IMR-90 (cell line): ENCODE results near the gene OXNAD1. TPM values are rescaled to one million over a fixed set of nuclear protein-coding genes. Genes with fewer than 3 reads are reported as not detected.
A peak's percentile ranks its signal among the peaks of the same experiment; 100 is the strongest.

Experiments
- ATAC-seq: fragments of 200-7000 bp; cut with Tn5 transposase; 2 replicates; pipeline ENCODE4 v1.9.1; 2020; ENCODE audit warnings: low read depth, mild to moderate bottlenecking, moderate library complexity
- BruUV-seq: library from RNA; stranded (reverse); fragments of 400-500 nt; replicated peaks from 2 replicates; lab custom pipeline; 2021; lab: Mats Ljungman, UMichigan
- CTCF ChIA-PET: fragments of 300-600 bp; formaldehyde crosslinking; extraction: SDS; loops from one replicate; lab custom pipeline; 2021; ENCODE audit warnings: antibody characterized with exemption; lab: Yijun Ruan, JAX
- POLR2A ChIA-PET: fragments of 300-600 bp; sonication (Branson Sonifier 250); formaldehyde crosslinking; loops from one replicate; lab custom pipeline; 2022; ENCODE audit warnings: antibody characterized with exemption; ENCODE audit not compliant: unreplicated experiment; lab: Charles Lee
- DNase-seq: peaks from one replicate; pipeline ENCODE4 v3.0.0; 2013
- H2AFZ ChIP-seq: replicated peaks from 2 replicates; pipeline ENCODE3; 2013; ENCODE audit warnings: low read length, mild to moderate bottlenecking; ENCODE audit not compliant: poor library complexity
- H2AK5ac ChIP-seq: 2 replicates; pipeline ENCODE4 v1.6.1; 2013; ENCODE audit warnings: low read depth, low read length, inconsistent platforms
- H2AK9ac ChIP-seq: replicated peaks from 2 replicates; pipeline ENCODE3; 2013; ENCODE audit warnings: mild to moderate bottlenecking, low read depth, low read length, moderate library complexity; ENCODE audit not compliant: poor library complexity
- H2BK120ac ChIP-seq: 2 replicates; pipeline ENCODE4 v1.6.1; 2013; ENCODE audit warnings: low read depth, low read length, inconsistent platforms
- H2BK15ac ChIP-seq: 3 replicates; pipeline ENCODE4 v1.6.1; 2013; ENCODE audit warnings: low read depth, low read length, inconsistent platforms
- H2BK20ac ChIP-seq: 2 replicates; pipeline ENCODE4 v1.6.1; 2013; ENCODE audit warnings: low read depth, mild to moderate bottlenecking, inconsistent platforms, low read length, moderate library complexity
- H2BK5ac ChIP-seq: 2 replicates; pipeline ENCODE4 v1.6.1; 2013; ENCODE audit warnings: mild to moderate bottlenecking, low read depth, low read length, inconsistent platforms; ENCODE audit not compliant: poor library complexity, severe bottlenecking
- H3K14ac ChIP-seq: replicated peaks from 2 replicates; pipeline ENCODE4 v1.6.1; 2013; ENCODE audit warnings: low read depth, low read length, inconsistent platforms
- H3K18ac ChIP-seq: 2 replicates; pipeline ENCODE4 v1.6.1; 2013; ENCODE audit warnings: low read depth, low read length, control low read depth
- H3K23ac ChIP-seq: 2 replicates; pipeline ENCODE4 v1.6.1; 2013; ENCODE audit warnings: low read depth, low read length, inconsistent platforms
- H3K27ac ChIP-seq: 2 replicates; pipeline ENCODE4 v1.5.1; 2013; ENCODE audit warnings: mild to moderate bottlenecking, control low read depth, low read length; ENCODE audit not compliant: insufficient read depth
- H3K27me3 ChIP-seq: 2 replicates; pipeline ENCODE4 v1.6.1; 2013; ENCODE audit warnings: low read length; ENCODE audit not compliant: control insufficient read depth, insufficient read depth
- H3K36me3 ChIP-seq: 2 replicates; pipeline ENCODE4 v1.6.1; 2013; ENCODE audit warnings: low read length, mixed read lengths; ENCODE audit not compliant: control insufficient read depth, insufficient read depth
- H3K4ac ChIP-seq: 2 replicates; pipeline ENCODE4 v1.6.1; 2013; ENCODE audit warnings: low read depth, low read length, inconsistent platforms
- H3K4me1 ChIP-seq: 2 replicates; pipeline ENCODE4 v1.6.1; 2013; ENCODE audit warnings: low read length, mixed read lengths; ENCODE audit not compliant: control insufficient read depth, insufficient read depth
- H3K4me2 ChIP-seq: 2 replicates; pipeline ENCODE4 v1.6.1; 2013; ENCODE audit warnings: low read depth, mild to moderate bottlenecking, control low read depth, low read length, moderate library complexity
- H3K4me3 ChIP-seq: 2 replicates; pipeline ENCODE4 v1.5.1; 2013; ENCODE audit warnings: low read depth, mild to moderate bottlenecking, control low read depth, low read length, moderate library complexity; ENCODE audit not compliant: insufficient read depth
- H3K56ac ChIP-seq: 2 replicates; pipeline ENCODE4 v1.6.1; 2013; ENCODE audit warnings: low read length, inconsistent platforms; ENCODE audit not compliant: insufficient read depth; ENCODE audit errors: extremely low read depth
- H3K79me1 ChIP-seq, 2 experiments: 2 replicates each; pipeline ENCODE4 v1.6.1; 2013; ENCODE audit warnings: low read length in 2 of 2, inconsistent platforms in 1 of 2, low read depth in 1 of 2
- H3K9ac ChIP-seq: 2 replicates; pipeline ENCODE4 v1.6.1; 2013; ENCODE audit warnings: low read depth, low read length, control low read depth
- H3K9me1 ChIP-seq: 2 replicates; pipeline ENCODE4 v1.6.1; 2013; ENCODE audit warnings: low read length, inconsistent platforms; ENCODE audit not compliant: insufficient read depth
- H3K9me3 ChIP-seq: 2 replicates; pipeline ENCODE4 v1.6.1; 2013; ENCODE audit warnings: low read length; ENCODE audit not compliant: control insufficient read depth, insufficient read depth
- H4K20me1 ChIP-seq: 2 replicates; pipeline ENCODE4 v1.6.1; 2013; ENCODE audit warnings: low read length, inconsistent platforms; ENCODE audit not compliant: insufficient read depth
- H4K5ac ChIP-seq: 2 replicates; pipeline ENCODE4 v1.6.1; 2013; ENCODE audit warnings: mild to moderate bottlenecking, low read depth, low read length, control low read depth
- H4K8ac ChIP-seq, 2 experiments: 2 replicates each; pipeline ENCODE4 v1.6.1; 2013; ENCODE audit warnings: low read depth in 2 of 2, low read length in 2 of 2, control low read depth in 1 of 2, inconsistent platforms in 1 of 2
- H4K91ac ChIP-seq: 2 replicates; pipeline ENCODE4 v1.6.1; 2013; ENCODE audit warnings: low read depth, low read length, inconsistent platforms; ENCODE audit not compliant: insufficient read depth
- BHLHE40 ChIP-seq: fragments of 150-350 bp; IDR thresholded peaks from 2 replicates; pipeline ENCODE4 v1.6.1; 2016; ENCODE audit warnings: mild to moderate bottlenecking, low read depth, low read length
- CEBPB ChIP-seq: IDR thresholded peaks from 2 replicates; pipeline ENCODE4 v1.6.1; 2012; ENCODE audit warnings: low read depth, low read length, improper control_type of control experiment
- CHD1 ChIP-seq: IDR thresholded peaks from 2 replicates; pipeline ENCODE4 v1.6.1; 2012; ENCODE audit warnings: low read depth, low read length, improper control_type of control experiment
- CTCF ChIP-seq: conservative IDR thresholded peaks from 2 replicates; pipeline ENCODE4 v1.5.1; 2012; ENCODE audit warnings: mild to moderate bottlenecking, low read depth, low read length, improper control_type of control experiment
- FOS ChIP-seq: fragments of 150-350 bp; IDR thresholded peaks from 2 replicates; pipeline ENCODE4 v1.6.1; 2016; ENCODE audit warnings: low read depth, low read length
- MAFK ChIP-seq: IDR thresholded peaks from 2 replicates; pipeline ENCODE4 v1.6.1; 2012; ENCODE audit warnings: low read depth, low read length, improper control_type of control experiment
- MAZ ChIP-seq: IDR thresholded peaks from 2 replicates; pipeline ENCODE4 v1.6.1; 2012; ENCODE audit warnings: low read depth, mild to moderate bottlenecking, low read length, improper control_type of control experiment, moderate library complexity, borderline replicate concordance
- MXI1 ChIP-seq: IDR thresholded peaks from 2 replicates; pipeline ENCODE4 v1.6.1; 2012; ENCODE audit warnings: low read depth, mild to moderate bottlenecking, low read length, moderate library complexity, borderline replicate concordance
- POLR2A ChIP-seq: IDR thresholded peaks from 2 replicates; pipeline ENCODE4 v1.6.1; 2012; ENCODE audit warnings: mild to moderate bottlenecking, low read depth, low read length
- RCOR1 ChIP-seq: IDR thresholded peaks from 2 replicates; pipeline ENCODE4 v1.6.1; 2012; ENCODE audit warnings: mild to moderate bottlenecking, low read length, improper control_type of control experiment; ENCODE audit not compliant: insufficient replicate concordance
- RFX5 ChIP-seq: IDR thresholded peaks from 2 replicates; pipeline ENCODE4 v1.8.0; 2012; ENCODE audit warnings: low read depth, mild to moderate bottlenecking, low read length, moderate library complexity
- SMC3 ChIP-seq: fragments of 150-350 bp; IDR thresholded peaks from 2 replicates; pipeline ENCODE4 v1.6.1; 2016; ENCODE audit warnings: low read depth, mild to moderate bottlenecking, antibody characterized with exemption, low read length, moderate library complexity
- WGBS, 2 experiments: methylation state at CpG; one replicate each; pipeline versions ENCODE4 v1.1.5 to v1.1.7; 2013; ENCODE audit warnings: missing lambda C conversion rate in 2 of 2; ENCODE audit not compliant: insufficient read length in 1 of 2; ENCODE audit errors: extremely low coverage in 2 of 2; 5-methylcytosine and 5-hydroxymethylcytosine counted together
- dilution Hi-C: fragments of 300-500 bp; cut with HindIII; formaldehyde crosslinking; loops from one replicate; pipeline ENCODE4 v1.14.3; 2018; ENCODE audit warnings: low sequenced_read_pairs; ENCODE audit not compliant: unreplicated experiment
- in situ Hi-C: fragments of 300-500 bp; cut with MboI; formaldehyde crosslinking; loops from 3 replicates; pipeline ENCODE4 v1.14.3; 2019; ENCODE audit warnings: low sequenced_read_pairs, inconsistent platforms, mixed read lengths
- intact Hi-C: fragments of 100-400 bp; cut with micrococcal nuclease; formaldehyde crosslinking; loops from 2 replicates; pipeline ENCODE4 v1.10.0; 2022
- polyA plus RNA-seq, 3 experiments: library from polyadenylated mRNA; depleted of rRNA; stranded (reverse); fragments of >200 nt; gene quantifications; 2 replicates each; pipeline ENCODE4 v1.2.3, GENCODE V29; 2012; ENCODE audit warnings: low replicate concordance in 1 of 3
- total RNA-seq: library from RNA; depleted of rRNA; stranded (reverse); fragments of >200 nt; gene quantifications from 2 replicates; pipeline ENCODE4 v1.2.3, GENCODE V29; 2012

The OXNAD1 gene
- total and polyA plus RNA-seq, 2 of the 4 experiments (the other 2 are of a cell fraction), result 6.2 to 11.3 TPM

DNA sequence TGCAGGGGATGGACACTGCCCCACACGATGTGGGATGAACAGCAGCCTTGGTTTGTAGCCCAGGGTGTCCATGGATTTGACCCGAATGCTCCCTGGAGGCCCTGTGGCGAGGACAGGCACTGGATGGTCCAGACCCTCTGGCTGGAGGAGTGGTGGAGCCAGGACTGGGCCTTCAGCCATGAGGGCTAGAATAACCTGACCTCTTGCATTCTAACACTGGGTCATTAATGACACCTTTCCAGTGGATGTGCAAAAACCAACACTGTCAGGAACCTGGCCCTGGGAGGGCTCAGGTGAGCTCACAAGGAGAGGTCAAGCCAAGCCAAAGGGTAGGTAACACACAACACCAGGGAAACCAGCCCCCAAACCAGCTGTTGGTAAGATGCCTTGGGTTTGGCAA lies 51.4 kb downstream of the OXNAD1 start:
- ChIA-PET CTCF (interaction anchor here (1.1 kb wide), 1 partner anchor 8 kb away, joined by 3 read pairs; no protein-coding TSS in a partner anchor), POLR2A (no interaction called here)
- no peak overlapping the region for H3K14ac ChIP-seq
- peaks cover 8 to 57% of the 10 kb centered on the region in 2 experiments for H3K79me1 ChIP-seq
- no peak overlapping the region for H2AFZ ChIP-seq
- no peaks in the 10 kb centered on the region for H3K27me3 ChIP-seq
- H3K4ac ChIP-seq, result no peak overlapping the region
- H4K20me1 ChIP-seq, result no peaks in the 10 kb centered on the region
- no peak overlapping the region for H2BK120ac ChIP-seq
- H3K9me3 ChIP-seq, result no peaks in the 10 kb centered on the region
- H2AK5ac ChIP-seq, result no peak overlapping the region
- H3K18ac ChIP-seq, result no peak overlapping the region
- peaks cover 42% of the 10 kb centered on the region for H3K36me3 ChIP-seq
- H2BK20ac ChIP-seq, result no peak overlapping the region
- H3K9me1 ChIP-seq, result peaks cover 32% of the 10 kb centered on the region
- H3K56ac ChIP-seq, result no peak overlapping the region
- TSS peak; percentile 77 for BruUV-seq
- no peak overlapping the region for H3K4me2 ChIP-seq
- H4K91ac ChIP-seq, result no peak overlapping the region
- intact Hi-C loops, result loop anchor here (5.0 kb wide), 1 partner anchor 76 kb away; no protein-coding TSS in a partner anchor
- H3K4me1 ChIP-seq, result peaks cover 21% of the 10 kb centered on the region
- H2BK15ac ChIP-seq, result no peak overlapping the region; the same call in 2 of the 3 replicates
- no peak for TF ChIP-seq CTCF
- no peak for TF ChIP-seq RFX5
- TF ChIP-seq SMC3, result no peak
- TF ChIP-seq CEBPB, result no peak
- TF ChIP-seq BHLHE40, result no peak
- no peak for TF ChIP-seq MAFK
- TF ChIP-seq RCOR1, result no peak
- no peak for TF ChIP-seq MXI1
- no peak for TF ChIP-seq CHD1
- no peak for TF ChIP-seq FOS
- TF ChIP-seq MAZ, result no peak
- no peak for TF ChIP-seq POLR2A
- dilution Hi-C loops, result no loop called here
- no peak overlapping the region for H3K9ac ChIP-seq
- H4K5ac ChIP-seq, result no peak overlapping the region
- in situ Hi-C loops, result no loop called here
- 80% methylated on average over 1 of the region's 3 CpGs; no CpG with 5 or more reads in 1 of the 2 experiments for WGBS, 2 experiments
- H3K23ac ChIP-seq, result no peak overlapping the region
- no peak overlapping the region for H3K4me3 ChIP-seq
- no peak overlapping the region for H2BK5ac ChIP-seq
- no peak overlapping the region for H3K27ac ChIP-seq
- DNase-seq (no peak), ATAC-seq (no peak)
- no peak overlapping the region for H4K8ac ChIP-seq
- H2AK9ac ChIP-seq, result no peak overlapping the region
